ENCODE results near the gene FZD1. TPM values are rescaled to one million over a fixed set of nuclear protein-coding genes. Genes with fewer than 3 reads are reported as not detected.

The FZD1 gene
- total and polyA plus RNA-seq, 2 of the 8 experiments (the other 6 are each of a cell fraction or from before 2014, with no cell fraction given) = 0.62 to 0.91 TPM

DNA sequence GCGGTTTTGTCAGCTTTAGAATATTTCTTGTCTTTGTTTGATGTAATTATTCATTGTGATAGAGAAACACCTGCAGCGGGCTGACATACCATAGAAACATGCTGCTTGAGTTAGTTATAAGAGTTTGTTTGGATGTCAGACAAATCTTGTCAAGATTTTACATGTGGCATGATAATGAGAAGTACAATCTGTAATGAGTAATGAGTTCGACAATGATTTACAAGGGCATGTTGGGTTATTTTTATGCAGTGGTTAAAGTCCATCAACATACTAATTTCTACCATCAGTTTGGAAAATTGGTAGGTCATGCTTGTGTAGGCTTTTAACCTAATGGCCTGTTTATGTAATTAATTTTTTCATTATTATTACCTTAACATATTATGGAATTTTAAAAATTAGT is 31.3 kb downstream of the FZD1 start:
- H4K91ac ChIP-seq (replicated peaks; ENCODE audit: insufficient read length, low read length) = no peak overlapping the region
- H3K27me3 ChIP-seq (replicated peaks in 1 of 4; ENCODE audit: control insufficient read depth in 3 of 4, extremely low read depth in 1 of 4, insufficient read depth in 3 of 4, low read length in 3 of 4) = no peaks in the 10 kb centered on the region; a peak in 1 of 7 replicates
- H3K18ac ChIP-seq (ENCODE audit: extremely low read depth, low read length) = no peak overlapping the region
- no peaks in the 10 kb centered on the region for H3K4me1 ChIP-seq (replicated peaks in 1 of 4; ENCODE audit: control insufficient read depth in 3 of 4, insufficient read depth in 4 of 4, low read length in 3 of 4)
- no peak overlapping the region for H4K8ac ChIP-seq (ENCODE audit: extremely low read depth, insufficient read depth, low read length)
- no peak overlapping the region for H2BK5ac ChIP-seq (ENCODE audit: low read depth, low read length)
- H2AFZ ChIP-seq (ENCODE audit: low read length) = no peak overlapping the region
- H3K4me2 ChIP-seq (ENCODE audit: insufficient read depth in 1 of 2, low read depth in 2 of 2, low read length in 2 of 2) = no peak overlapping the region
- no peaks in the 10 kb centered on the region for H3K79me1 ChIP-seq (ENCODE audit: low read depth, low read length)
- no peak overlapping the region for H2BK15ac ChIP-seq (ENCODE audit: low read length)
- ChIA-PET POLR2A (ENCODE audit: partially characterized antibody) (no interaction called here), CTCF (ENCODE audit: partially characterized antibody) (interaction anchor here (0.7 to 1.0 kb wide), 2 partner anchors 9 to 105 kb away, joined by 3 to 5 read pairs; no protein-coding TSS in a partner anchor)
- H4K5ac ChIP-seq (ENCODE audit: insufficient read length, low read depth, low read length) = no peak overlapping the region
- no peak overlapping the region for H3K23ac ChIP-seq (ENCODE audit: insufficient read length)
- FAIRE-seq = no peak
- peaks cover 0 to 3% of the 10 kb centered on the region in 2 experiments; a peak in 1 of 4 replicates for H3K9me3 ChIP-seq (ENCODE audit: insufficient read depth in 2 of 2, low read depth in 1 of 2, low read length in 1 of 2)
- H3K9ac ChIP-seq (replicated peaks in 1 of 4; ENCODE audit: extremely low read depth in 1 of 4, low read depth in 3 of 4, low read length in 3 of 4) = no peak overlapping the region
- no peak overlapping the region for H2BK120ac ChIP-seq (replicated peaks; ENCODE audit: low read depth, low read length)
- no peaks in the 10 kb centered on the region for H3K23me2 ChIP-seq (ENCODE audit: low read depth, low read length)
- no peaks in the 10 kb centered on the region for H4K20me1 ChIP-seq (replicated peaks in 1 of 2; ENCODE audit: control insufficient read depth in 1 of 2, insufficient read depth in 2 of 2, low read length in 2 of 2)
- H3K56ac ChIP-seq (replicated peaks; ENCODE audit: insufficient read length, low read depth, low read length) = no peak overlapping the region
- H3K4me3 ChIP-seq (ENCODE audit: extremely low read depth in 1 of 4, insufficient read depth in 2 of 4, low read depth in 3 of 4, low read length in 4 of 4) = no peak overlapping the region
- no peak overlapping the region for H3K27ac ChIP-seq (ENCODE audit: low read depth, low read length)
- DNase-seq (ENCODE audit: low read depth in 1 of 2, low spot score in 2 of 2) = no peak
- TF ChIP-seq SIX5 (IDR thresholded peaks at IDR 0.05; ENCODE audit: low read depth, low read length) (no peak), JUND (IDR thresholded peaks at IDR 0.05; ENCODE audit: low read length) (no peak), RAD21 (IDR thresholded peaks at IDR 0.05 in 1 of 2, conservative IDR thresholded peaks at IDR 0.05 in 1 of 2; ENCODE audit: low read depth in 2 of 2, low read length in 2 of 2) (no peak), TAF1 (IDR thresholded peaks at IDR 0.05; ENCODE audit: low read depth, low read length) (no peak), KDM4A (IDR thresholded peaks at IDR 0.05; ENCODE audit: low read depth, low read length, severe bottlenecking) (no peak), KDM1A (IDR thresholded peaks at IDR 0.05; ENCODE audit: borderline replicate concordance, low read length) (no peak), CHD1 (IDR thresholded peaks at IDR 0.05; ENCODE audit: low read depth, low read length) (no peak), CREB1 (IDR thresholded peaks at IDR 0.05) (no peak), POLR2A (IDR thresholded peaks at IDR 0.05; ENCODE audit: control extremely low read depth in 1 of 2, low read depth in 2 of 2, low read length in 2 of 2) (no peak), TEAD4 (IDR thresholded peaks at IDR 0.05; ENCODE audit: low read depth, low read length) (no peak), RNF2 (IDR thresholded peaks at IDR 0.05; ENCODE audit: borderline replicate concordance, low read depth, low read length, missing control alignments, poor library complexity, severe bottlenecking) (no peak), EGR1 (IDR thresholded peaks at IDR 0.05; ENCODE audit: borderline replicate concordance, low read depth, low read length) (no peak), HDAC6 (IDR thresholded peaks at IDR 0.05; ENCODE audit: low read depth, low read length) (no peak)
- TF ChIP-seq, protein P1, sequence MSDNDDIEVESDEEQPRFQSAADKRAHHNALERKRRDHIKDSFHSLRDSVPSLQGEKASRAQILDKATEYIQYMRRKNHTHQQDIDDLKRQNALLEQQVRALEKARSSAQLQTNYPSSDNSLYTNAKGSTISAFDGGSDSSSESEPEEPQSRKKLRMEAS (IDR thresholded peaks at IDR 0.05) = no peak
- H3K79me2 ChIP-seq (ENCODE audit: control insufficient read depth in 1 of 2, insufficient read depth in 2 of 2, low read length in 2 of 2) = no peaks in the 10 kb centered on the region
- H3K36me3 ChIP-seq (ENCODE audit: control insufficient read depth in 2 of 4, insufficient read depth in 4 of 4, low read length in 3 of 4) = no peaks in the 10 kb centered on the region
- no peak overlapping the region for H2BK12ac ChIP-seq (ENCODE audit: low read depth, low read length)
- WGBS, 2 experiments (ENCODE audit: extremely low coverage in 1 of 2, insufficient coverage in 1 of 2, insufficient read length in 1 of 2, insufficient replicate concordance in 2 of 2, low coverage in 1 of 2, low lambda C conversion rate in 2 of 2, missing lambda C conversion rate in 1 of 2) = 92% methylated on average over 3 of the region's 3 CpGs; no CpG with 5 or more reads in 1 of the 2 experiments
- no peak overlapping the region for H2AK5ac ChIP-seq (ENCODE audit: low read depth, low read length)
- no peak overlapping the region for H3K4ac ChIP-seq (replicated peaks; ENCODE audit: insufficient read length, low read depth, low read length)
- no peak overlapping the region for H3K14ac ChIP-seq (ENCODE audit: insufficient read length)
- no peak overlapping the region for H2BK20ac ChIP-seq (ENCODE audit: low read length)
